Body of pancreas (tissue), 4 donors: ENCODE results near the gene UBR4. TPM values are rescaled to one million over a fixed set of nuclear protein-coding genes. Genes with fewer than 3 reads are reported as not detected.
A peak's percentile ranks its signal among the peaks of the same experiment; 100 is the strongest.

Source experiments
- ATAC-seq: fragments of 150-250 bp; one replicate; pipeline ENCODE4 v1.9.1; 2016
- DNase-seq, 4 donors: peaks; one replicate each; pipeline ENCODE4 v3.0.0-alpha.2; 2019
- H3K27ac ChIP-seq, 4 donors: fragments of 200-600 bp; sonication (generic); 1 replicate in 3 of 4; 2 replicates in 1 of 4; pipeline versions ENCODE4 v1.5.1 to v1.6.1; 2016 to 2019; ENCODE audit warnings: mild to moderate bottlenecking in 1 of 4, mixed read lengths in 1 of 4, moderate library complexity in 1 of 4
- H3K27me3 ChIP-seq, 2 donors: fragments of 200-600 bp; sonication (generic); one replicate each; pipeline ENCODE4 v1.6.0; 2016; ENCODE audit warnings: mild to moderate bottlenecking in 1 of 2
- H3K36me3 ChIP-seq, 2 donors: fragments of 200-600 bp; sonication (generic); replicated peaks in 1 of 2; 2 replicates each; pipeline ENCODE4 v1.5.1; 2016; ENCODE audit warnings: low read depth in 2 of 2; ENCODE audit not compliant: insufficient read depth in 1 of 2
- H3K4me1 ChIP-seq: fragments of 200-600 bp; sonication (generic); one replicate; pipeline ENCODE4 v1.6.0; 2016
- H3K4me3 ChIP-seq, 2 donors: fragments of 200-600 bp; sonication (generic); 1 replicate in 1 of 2; 2 replicates in 1 of 2; pipeline ENCODE4 v1.5.1; 2016 to 2019
- H3K9me3 ChIP-seq, 3 donors: fragments of 200-600 bp; sonication (generic); 1 replicate in 2 of 3; 2 replicates in 1 of 3; pipeline ENCODE4 v1.5.1; 2016
- POLR2A ChIP-seq, 3 donors: fragments of 450-650 bp; IDR thresholded peaks; one replicate each; pipeline ENCODE4 v1.6.1; 2016; ENCODE audit warnings: antibody characterized with exemption in 3 of 3, mild to moderate bottlenecking in 2 of 3
- WGBS, 2 donors: methylation state at CpG; one replicate each; pipeline ENCODE4 v1.1.5; 2017; 5-methylcytosine and 5-hydroxymethylcytosine counted together
- intact Hi-C: fragments of 100-400 bp; cut with DNase I; formaldehyde crosslinking; loops from one replicate; pipeline ENCODE4 v1.15.1; 2023
- total RNA-seq, 2 donors: library from RNA; depleted of rRNA; stranded (reverse); fragments of >200 nt; gene quantifications; one replicate each; pipeline ENCODE4 v1.1.0, GENCODE V29; 2016
- TF ChIP-seq, protein P1 (sequence below), 7 experiments: fragments of 450-650 bp in 4 of 7; fragments of 200-600 bp in 3 of 7; sonication (generic) in 3 of 7; IDR thresholded peaks; one replicate each; pipeline ENCODE4 v1.5.1; 2016 to 2019; ENCODE audit warnings: antibody characterized with exemption in 7 of 7

UBR4 gene
- total RNA-seq, 2 donors from 2014 or later, result 84.4 to 87.4 TPM

- Histone ChIP-seq H3K4me1 (peaks cover 45% of the 10 kb centered on the region), H3K27ac (peak overlapping the region; percentile 52 to 84 (median 74)), H3K27me3 (no peaks in the 10 kb centered on the region), H3K9me3 (no peaks in the 10 kb centered on the region), H3K36me3 (peaks cover 10 to 27% of the 10 kb centered on the region in 2 donors), H3K4me3 (no peak overlapping the region)
- no peak for TF ChIP-seq POLR2A (IDR thresholded peaks at IDR 0.05)
- TF ChIP-seq, protein P1, sequence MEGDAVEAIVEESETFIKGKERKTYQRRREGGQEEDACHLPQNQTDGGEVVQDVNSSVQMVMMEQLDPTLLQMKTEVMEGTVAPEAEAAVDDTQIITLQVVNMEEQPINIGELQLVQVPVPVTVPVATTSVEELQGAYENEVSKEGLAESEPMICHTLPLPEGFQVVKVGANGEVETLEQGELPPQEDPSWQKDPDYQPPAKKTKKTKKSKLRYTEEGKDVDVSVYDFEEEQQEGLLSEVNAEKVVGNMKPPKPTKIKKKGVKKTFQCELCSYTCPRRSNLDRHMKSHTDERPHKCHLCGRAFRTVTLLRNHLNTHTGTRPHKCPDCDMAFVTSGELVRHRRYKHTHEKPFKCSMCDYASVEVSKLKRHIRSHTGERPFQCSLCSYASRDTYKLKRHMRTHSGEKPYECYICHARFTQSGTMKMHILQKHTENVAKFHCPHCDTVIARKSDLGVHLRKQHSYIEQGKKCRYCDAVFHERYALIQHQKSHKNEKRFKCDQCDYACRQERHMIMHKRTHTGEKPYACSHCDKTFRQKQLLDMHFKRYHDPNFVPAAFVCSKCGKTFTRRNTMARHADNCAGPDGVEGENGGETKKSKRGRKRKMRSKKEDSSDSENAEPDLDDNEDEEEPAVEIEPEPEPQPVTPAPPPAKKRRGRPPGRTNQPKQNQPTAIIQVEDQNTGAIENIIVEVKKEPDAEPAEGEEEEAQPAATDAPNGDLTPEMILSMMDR (IDR thresholded peaks at IDR 0.05), result no peak
- intact Hi-C loops, result loop anchor here (10.0 kb wide), 1 partner anchor 65 kb away; no protein-coding TSS in a partner anchor
- peak; percentile 52 for ATAC-seq
- DNase-seq, result peak in 2 of 4 donors; percentile 63 to 70
- WGBS, 2 donors, result 49 to 73% methylated on average over 16 of the region's 16 CpGs
Observed at GRCh38 chr1:19079541-19080472, 130.3 kb downstream of the UBR4 start.

GRCh38 chr1:19078536-19078935 is 131.5 kb downstream of the UBR4 start:
- DNase-seq (no peak), ATAC-seq (no peak)
- intact Hi-C loops, result loop anchor here (10.0 kb wide), 1 partner anchor 64 kb away; no protein-coding TSS in a partner anchor
- peaks cover 10 to 25% of the 10 kb centered on the region in 2 donors for H3K36me3 ChIP-seq
- WGBS, 2 donors, result 84 to 92% methylated on average over 4 of the region's 4 CpGs
- H3K9me3 ChIP-seq, result no peaks in the 10 kb centered on the region
- H3K27ac ChIP-seq, result peak overlapping the region in 3 of 4 donors; percentile 71 to 84 (median 76)
- H3K27me3 ChIP-seq, result no peaks in the 10 kb centered on the region
- H3K4me1 ChIP-seq, result peaks cover 57% of the 10 kb centered on the region
- TF ChIP-seq, protein P1 (IDR thresholded peaks at IDR 0.05), result no peak
- TF ChIP-seq POLR2A (IDR thresholded peaks at IDR 0.05), result no peak
- H3K4me3 ChIP-seq, result no peak overlapping the region

GRCh38 chr1:19076841-19077616 is 133.0 kb downstream of the UBR4 start:
- intact Hi-C loops, result loop anchor here (10.0 kb wide), 1 partner anchor 62 kb away; no protein-coding TSS in a partner anchor
- no peaks in the 10 kb centered on the region for H3K27me3 ChIP-seq
- H3K9me3 ChIP-seq, result no peaks in the 10 kb centered on the region
- peaks cover 5 to 20% of the 10 kb centered on the region in 2 donors for H3K36me3 ChIP-seq
- TF ChIP-seq, protein P1 (IDR thresholded peaks at IDR 0.05), result no peak
- no peak for TF ChIP-seq POLR2A (IDR thresholded peaks at IDR 0.05)
- H3K4me1 ChIP-seq, result peaks cover 55% of the 10 kb centered on the region
- ATAC-seq, result no peak
- H3K4me3 ChIP-seq, result no peak overlapping the region
- no peak for DNase-seq
- H3K27ac ChIP-seq, result peak overlapping the region in 3 of 4 donors; percentile 44 to 78 (median 76)
- WGBS, 2 donors, result 88 to 91% methylated on average over 18 to 20 of the region's 20 CpGs

DNA sequence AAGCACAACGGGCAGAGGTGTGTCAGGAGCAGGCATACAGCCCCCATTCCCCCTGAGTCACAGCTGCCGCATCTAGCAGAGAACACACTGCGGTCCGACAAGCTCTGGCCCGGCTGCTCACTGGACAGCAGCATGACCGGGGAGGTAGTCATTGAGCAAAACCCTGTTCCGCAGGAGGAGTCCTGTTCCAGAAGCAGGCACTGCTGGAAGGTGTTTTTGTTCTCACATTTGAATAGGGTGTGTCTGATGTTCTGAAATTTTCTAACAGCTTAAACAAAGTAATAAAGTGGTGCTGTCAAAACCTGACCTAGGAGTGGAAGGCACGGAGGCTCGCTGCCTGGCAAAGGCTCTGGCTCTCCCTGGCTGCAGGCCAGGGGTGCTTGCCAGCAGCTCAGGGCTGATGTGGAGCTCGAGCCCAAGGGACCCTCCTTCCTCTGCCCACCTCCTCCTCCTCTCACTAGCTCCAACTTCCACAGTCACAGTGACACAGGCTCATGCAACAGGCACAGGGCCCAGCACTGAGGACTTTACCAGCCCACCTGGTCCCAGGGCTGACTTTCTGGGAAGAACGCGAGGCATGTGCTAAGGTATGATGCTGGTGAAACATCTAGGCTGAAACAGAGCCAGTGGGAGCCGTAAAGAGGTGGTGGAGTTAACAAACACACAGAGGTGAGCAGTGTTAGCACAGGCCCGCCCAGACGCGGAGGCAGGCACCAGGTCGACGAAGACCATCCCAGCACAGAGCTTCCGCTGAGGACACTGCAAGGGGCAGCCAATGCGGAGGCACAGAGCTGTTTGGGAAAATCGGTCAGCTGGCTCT is 135.0 kb downstream of the UBR4 start:
- no peak overlapping the region for H3K4me3 ChIP-seq
- TF ChIP-seq, protein P1 (IDR thresholded peaks at IDR 0.05), result no peak
- TF ChIP-seq POLR2A (IDR thresholded peaks at IDR 0.05), result no peak
- peaks cover 0 to 20% of the 10 kb centered on the region in 2 donors for H3K36me3 ChIP-seq
- intact Hi-C loops, result loop anchor here (10.0 kb wide), 1 partner anchor 60 kb away; no protein-coding TSS in a partner anchor
- H3K4me1 ChIP-seq, result peaks cover 52% of the 10 kb centered on the region
- peak overlapping the region; percentile 44 to 78 (median 66) for H3K27ac ChIP-seq
- no peaks in the 10 kb centered on the region for H3K27me3 ChIP-seq
- 54 to 56% methylated on average over 20 to 21 of the region's 21 CpGs for WGBS, 2 donors
- no peaks in the 10 kb centered on the region for H3K9me3 ChIP-seq
- DNase-seq, result peak; percentile 52 to 75 (median 68)
- peak; percentile 70 for ATAC-seq
